Uterus (tissue), 4 donors: ENCODE data around the gene MUC7. TPM values are rescaled to one million over a fixed set of nuclear protein-coding genes. Genes with fewer than 3 reads are reported as not detected.

Experiments
- DNase-seq, 2 donors: peaks; one replicate each; pipeline ENCODE4 v3.0.0-alpha.2; 2019 to 2020
- H3K27ac ChIP-seq, 2 donors: fragments of 200-600 bp; sonication (generic); 1 replicate in 1 of 2; 2 replicates in 1 of 2; pipeline ENCODE4 v1.5.1; 2016 to 2018
- H3K27me3 ChIP-seq, 2 donors: fragments of 200-600 bp; sonication (generic); one replicate each; pipeline ENCODE4 v1.5.1; 2018 to 2019; ENCODE audit warnings: control low read depth in 1 of 2
- H3K36me3 ChIP-seq, 2 donors: fragments of 200-600 bp; sonication (generic); one replicate each; pipeline ENCODE4 v1.5.1; 2019; ENCODE audit warnings: control low read depth in 1 of 2
- H3K4me1 ChIP-seq, 2 donors: fragments of 200-600 bp; sonication (generic); one replicate each; pipeline ENCODE4 v1.5.1; 2018 to 2019; ENCODE audit warnings: control low read depth in 1 of 2
- H3K4me3 ChIP-seq, 2 donors: fragments of 200-600 bp; sonication (generic); 1 replicate in 1 of 2; 2 replicates in 1 of 2; pipeline ENCODE4 v1.5.1; 2018 to 2019; ENCODE audit warnings: mild to moderate bottlenecking in 1 of 2
- H3K9me3 ChIP-seq, 2 donors: fragments of 200-600 bp; sonication (generic); one replicate each; pipeline ENCODE4 v1.5.1; 2019; ENCODE audit warnings: control low read depth in 1 of 2
- POLR2A ChIP-seq, 2 donors: fragments of 450-650 bp; IDR thresholded peaks; one replicate each; pipeline ENCODE4 v1.6.1; 2016; ENCODE audit warnings: antibody characterized with exemption in 2 of 2, mild to moderate bottlenecking in 1 of 2, moderate library complexity in 1 of 2
- intact Hi-C: fragments of 100-400 bp; cut with DNase I; formaldehyde crosslinking; loops from one replicate; pipeline ENCODE4 v1.15.1; 2023; ENCODE audit warnings: low total_unique reads
- total RNA-seq, 4 donors: library from RNA; depleted of rRNA in 3 of 4; stranded (reverse); fragments of >200 nt in 3 of 4; gene quantifications; one replicate each; pipeline versions ENCODE4 v1.1.0 to v1.2.4, GENCODE V29; 2014 to 2023
- TF ChIP-seq, protein P1 (sequence below), 4 experiments: fragments of 200-600 bp in 2 of 4; fragments of 450-650 bp in 2 of 4; sonication (generic) in 2 of 4; IDR thresholded peaks; one replicate each; pipeline ENCODE4 v1.5.1; 2016 to 2019; ENCODE audit warnings: antibody characterized with exemption in 4 of 4, mild to moderate bottlenecking in 2 of 4, moderate library complexity in 1 of 4
- donor health status: DM: yes; HTN: yes; CAD: no.

MUC7 gene
- total RNA-seq, 4 donors from 2014 or later: not detected

DNA sequence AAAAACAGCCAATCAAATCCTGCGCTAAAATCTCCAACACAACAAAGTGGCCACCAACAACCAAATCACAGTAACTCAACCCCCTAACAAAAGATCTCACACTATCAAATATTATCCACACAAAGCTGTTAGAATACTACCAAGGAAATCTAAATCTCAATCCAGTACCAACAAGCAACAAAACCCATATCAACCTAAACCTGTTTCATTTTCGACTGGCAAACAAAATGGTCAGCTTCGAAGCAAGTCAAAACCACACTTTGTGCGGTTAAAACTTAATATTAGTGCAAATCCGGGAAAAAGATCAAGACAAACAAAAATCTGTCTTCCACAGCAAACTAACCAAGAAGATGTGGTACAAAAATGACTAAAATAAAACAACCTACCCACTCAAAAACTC lies 28.7 kb upstream of the MUC7 start:
- Histone ChIP-seq H3K36me3 (no peaks in the 10 kb centered on the region), H3K4me1 (no peaks in the 10 kb centered on the region), H3K27me3 (no peaks in the 10 kb centered on the region), H3K27ac (no peak overlapping the region), H3K9me3 (no peaks in the 10 kb centered on the region), H3K4me3 (no peak overlapping the region)
- TF ChIP-seq POLR2A (IDR thresholded peaks at IDR 0.05): no peak
- TF ChIP-seq, protein P1, sequence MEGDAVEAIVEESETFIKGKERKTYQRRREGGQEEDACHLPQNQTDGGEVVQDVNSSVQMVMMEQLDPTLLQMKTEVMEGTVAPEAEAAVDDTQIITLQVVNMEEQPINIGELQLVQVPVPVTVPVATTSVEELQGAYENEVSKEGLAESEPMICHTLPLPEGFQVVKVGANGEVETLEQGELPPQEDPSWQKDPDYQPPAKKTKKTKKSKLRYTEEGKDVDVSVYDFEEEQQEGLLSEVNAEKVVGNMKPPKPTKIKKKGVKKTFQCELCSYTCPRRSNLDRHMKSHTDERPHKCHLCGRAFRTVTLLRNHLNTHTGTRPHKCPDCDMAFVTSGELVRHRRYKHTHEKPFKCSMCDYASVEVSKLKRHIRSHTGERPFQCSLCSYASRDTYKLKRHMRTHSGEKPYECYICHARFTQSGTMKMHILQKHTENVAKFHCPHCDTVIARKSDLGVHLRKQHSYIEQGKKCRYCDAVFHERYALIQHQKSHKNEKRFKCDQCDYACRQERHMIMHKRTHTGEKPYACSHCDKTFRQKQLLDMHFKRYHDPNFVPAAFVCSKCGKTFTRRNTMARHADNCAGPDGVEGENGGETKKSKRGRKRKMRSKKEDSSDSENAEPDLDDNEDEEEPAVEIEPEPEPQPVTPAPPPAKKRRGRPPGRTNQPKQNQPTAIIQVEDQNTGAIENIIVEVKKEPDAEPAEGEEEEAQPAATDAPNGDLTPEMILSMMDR (IDR thresholded peaks at IDR 0.05): no peak
- DNase-seq: no peak
- intact Hi-C loops: no loop called here

DNA sequence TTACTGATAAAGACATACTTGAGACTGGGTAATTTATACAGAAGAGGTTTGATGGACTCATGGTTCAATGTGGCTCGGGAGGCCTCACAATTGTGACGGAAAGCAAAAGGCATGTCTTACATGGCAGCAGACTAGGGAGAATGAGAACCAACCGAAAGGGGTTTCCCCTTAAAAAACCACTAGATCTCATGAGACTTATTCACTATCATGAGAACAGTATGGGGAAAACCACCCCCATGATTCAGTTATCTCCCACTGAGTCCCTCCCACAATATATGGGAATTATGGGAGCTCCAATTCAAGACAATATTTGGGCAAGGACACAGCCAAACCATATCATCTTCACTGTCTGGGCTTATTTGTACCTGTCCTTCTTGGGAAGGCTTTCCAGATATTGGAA lies 22.8 kb upstream of the MUC7 start:
- no peak overlapping the region for H3K4me3 ChIP-seq
- no peaks in the 10 kb centered on the region for H3K27me3 ChIP-seq
- intact Hi-C loops: no loop called here
- H3K4me1 ChIP-seq: no peaks in the 10 kb centered on the region
- no peak for DNase-seq
- no peak overlapping the region for H3K27ac ChIP-seq
- TF ChIP-seq, protein P1 (IDR thresholded peaks at IDR 0.05): no peak
- no peak for TF ChIP-seq POLR2A (IDR thresholded peaks at IDR 0.05)
- H3K9me3 ChIP-seq: no peaks in the 10 kb centered on the region
- no peaks in the 10 kb centered on the region for H3K36me3 ChIP-seq

DNA sequence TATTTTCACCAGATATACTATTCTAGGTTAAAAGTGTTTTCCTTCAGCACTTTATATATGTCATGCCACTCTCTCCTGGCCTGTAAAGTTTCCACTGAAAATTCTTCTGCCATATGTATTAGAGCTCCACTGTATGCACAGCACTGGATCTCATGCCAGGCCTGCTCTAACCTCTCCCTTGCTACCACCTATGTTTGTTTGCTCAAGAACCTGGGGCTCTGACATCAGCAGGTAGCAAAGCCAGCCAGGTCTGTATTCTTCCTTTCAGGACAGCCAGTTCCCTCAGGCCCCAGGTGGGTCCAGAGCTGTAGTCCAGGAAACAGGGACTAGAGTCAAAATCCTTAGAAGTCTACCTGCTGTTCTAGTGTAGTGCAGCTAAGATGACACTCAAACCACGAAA lies 19.1 kb upstream of the MUC7 start:
- H3K36me3 ChIP-seq: no peaks in the 10 kb centered on the region
- H3K4me1 ChIP-seq: no peaks in the 10 kb centered on the region
- TF ChIP-seq, protein P1 (IDR thresholded peaks at IDR 0.05): no peak
- TF ChIP-seq POLR2A (IDR thresholded peaks at IDR 0.05): no peak
- H3K27ac ChIP-seq: no peak overlapping the region
- no peak overlapping the region for H3K4me3 ChIP-seq
- no peaks in the 10 kb centered on the region for H3K9me3 ChIP-seq
- intact Hi-C loops: no loop called here
- DNase-seq: no peak
- no peaks in the 10 kb centered on the region for H3K27me3 ChIP-seq

DNA sequence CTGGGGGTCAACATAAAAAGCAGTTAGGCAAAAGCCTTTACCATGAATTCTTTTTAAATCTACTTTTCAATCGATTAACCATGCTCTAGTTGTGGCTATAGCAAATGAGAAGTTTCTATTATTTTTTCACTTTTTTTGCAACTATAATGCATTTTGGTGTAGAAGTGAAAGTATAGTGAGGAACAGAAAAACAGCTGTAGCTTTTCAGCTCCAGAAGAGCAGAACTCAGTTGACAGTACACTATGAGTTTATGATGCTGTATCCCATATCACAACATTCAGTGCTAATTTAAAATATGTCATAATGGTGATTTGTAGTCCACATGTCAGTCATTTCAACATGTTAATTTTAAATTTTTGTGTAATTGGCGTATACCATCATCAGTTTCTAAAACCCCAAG lies 8.7 kb upstream of the MUC7 start:
- H3K4me3 ChIP-seq: no peak overlapping the region
- DNase-seq: no peak
- TF ChIP-seq, protein P1 (IDR thresholded peaks at IDR 0.05): no peak
- TF ChIP-seq POLR2A (IDR thresholded peaks at IDR 0.05): no peak
- intact Hi-C loops: no loop called here
- no peaks in the 10 kb centered on the region for H3K27me3 ChIP-seq
- no peaks in the 10 kb centered on the region for H3K9me3 ChIP-seq
- H3K27ac ChIP-seq: no peak overlapping the region
- no peaks in the 10 kb centered on the region for H3K4me1 ChIP-seq
- H3K36me3 ChIP-seq: no peaks in the 10 kb centered on the region

DNA sequence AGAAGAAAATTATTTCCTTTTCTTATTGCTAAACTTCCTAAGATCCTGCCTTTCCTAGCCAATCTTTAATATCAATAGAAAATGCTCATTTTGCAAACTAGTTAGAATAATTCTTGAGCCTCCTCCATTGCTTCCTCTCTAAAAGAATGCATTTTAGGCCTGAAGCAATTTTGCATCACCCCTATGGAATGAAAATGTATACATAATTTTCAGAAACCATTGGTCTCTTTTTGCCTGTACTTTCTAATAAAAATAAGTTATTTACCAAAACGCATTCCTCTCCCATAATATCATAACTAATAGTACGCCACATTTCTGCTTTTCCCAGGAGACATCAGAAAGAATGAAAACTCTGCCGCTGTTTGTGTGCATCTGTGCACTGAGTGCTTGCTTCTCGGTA lies 1.7 kb downstream of the MUC7 start:
- no peak for DNase-seq
- intact Hi-C loops: no loop called here
- TF ChIP-seq POLR2A (IDR thresholded peaks at IDR 0.05): no peak
- TF ChIP-seq, protein P1 (IDR thresholded peaks at IDR 0.05): no peak
- Histone ChIP-seq H3K9me3 (no peaks in the 10 kb centered on the region), H3K36me3 (no peaks in the 10 kb centered on the region), H3K4me1 (no peaks in the 10 kb centered on the region), H3K27ac (no peak overlapping the region), H3K27me3 (no peaks in the 10 kb centered on the region), H3K4me3 (no peak overlapping the region)
